Liver (tissue), 9 donors: Measurements from ENCODE around the gene PGAM4. TPM values are rescaled to one million over a fixed set of nuclear protein-coding genes. Genes with fewer than 3 reads are reported as not detected.

Experiments
- DNase-seq: peaks from one replicate; pipeline ENCODE4 v3.0.0-alpha.2; 2017; ENCODE audit warnings: low spot score
- H3K27ac ChIP-seq, 2 donors: one replicate each; pipeline ENCODE4 v1.7.0; 2013; ENCODE audit warnings: inconsistent platforms in 2 of 2, low read length in 2 of 2, control low read depth in 1 of 2, low read depth in 1 of 2, mild to moderate bottlenecking in 1 of 2
- H3K27me3 ChIP-seq, 4 donors: one replicate each; pipeline versions ENCODE4 v1.6.1 to v1.7.0; 2013; ENCODE audit warnings: low read length in 3 of 4, inconsistent platforms in 1 of 4, mild to moderate bottlenecking in 1 of 4, moderate library complexity in 1 of 4; ENCODE audit not compliant: control insufficient read depth in 4 of 4, insufficient read depth in 4 of 4
- H3K36me3 ChIP-seq, 4 donors: one replicate each; pipeline versions ENCODE4 v1.6.1 to v1.7.0; 2013; ENCODE audit warnings: low read length in 3 of 4, mild to moderate bottlenecking in 3 of 4, low read depth in 1 of 4, moderate library complexity in 1 of 4; ENCODE audit not compliant: control insufficient read depth in 4 of 4, insufficient read depth in 3 of 4
- H3K4me1 ChIP-seq, 4 donors: one replicate each; pipeline versions ENCODE4 v1.6.1 to v1.7.0; 2013; ENCODE audit warnings: low read length in 3 of 4, mild to moderate bottlenecking in 3 of 4, moderate library complexity in 1 of 4; ENCODE audit not compliant: control insufficient read depth in 4 of 4, insufficient read depth in 4 of 4
- H3K4me3 ChIP-seq, 3 donors: one replicate each; pipeline versions ENCODE4 v1.6.1 to v1.7.0; 2013; ENCODE audit warnings: low read length in 3 of 3, control low read depth in 1 of 3, low read depth in 1 of 3, mild to moderate bottlenecking in 1 of 3
- H3K9ac ChIP-seq, 2 donors: one replicate each; pipeline ENCODE4 v1.7.0; 2013; ENCODE audit warnings: low read length in 2 of 2, mild to moderate bottlenecking in 2 of 2, moderate library complexity in 2 of 2, control low read depth in 1 of 2, low read depth in 1 of 2
- H3K9me3 ChIP-seq, 4 donors: one replicate each; pipeline versions ENCODE4 v1.6.1 to v1.7.0; 2013; ENCODE audit warnings: low read length in 3 of 4; ENCODE audit not compliant: control insufficient read depth in 4 of 4
- FOXA1 ChIP-seq: IDR thresholded peaks from 2 replicates; pipeline ENCODE4 v1.6.1; 2016; ENCODE audit warnings: antibody characterized with exemption
- FOXA2 ChIP-seq: IDR thresholded peaks from 2 replicates; pipeline ENCODE4 v1.6.1; 2016; ENCODE audit warnings: antibody characterized with exemption
- GABPA ChIP-seq, 2 donors: IDR thresholded peaks in 1 of 2; conservative IDR thresholded peaks in 1 of 2; 2 replicates each; pipeline ENCODE4 v1.6.1; 2016; ENCODE audit warnings: antibody characterized with exemption in 2 of 2, mild to moderate bottlenecking in 1 of 2, moderate library complexity in 1 of 2
- HNF4A ChIP-seq, 2 donors: conservative IDR thresholded peaks; 2 replicates each; pipeline ENCODE4 v1.6.1; 2016; ENCODE audit warnings: antibody characterized with exemption in 2 of 2, mild to moderate bottlenecking in 2 of 2
- HNF4G ChIP-seq: IDR thresholded peaks from 2 replicates; pipeline ENCODE4 v1.6.1; 2016; ENCODE audit warnings: antibody characterized with exemption
- NR2F2 ChIP-seq: IDR thresholded peaks from 2 replicates; pipeline ENCODE4 v1.6.1; 2016; ENCODE audit warnings: antibody characterized with exemption
- RAD21 ChIP-seq, 2 donors: IDR thresholded peaks; 2 replicates each; pipeline ENCODE4 v1.6.1; 2016; ENCODE audit warnings: antibody characterized with exemption in 2 of 2, mild to moderate bottlenecking in 2 of 2
- RXRA ChIP-seq, 2 donors: IDR thresholded peaks; 2 replicates each; pipeline ENCODE4 v1.6.1; 2017 to 2018; ENCODE audit warnings: antibody characterized with exemption in 2 of 2, mild to moderate bottlenecking in 1 of 2
- SP1 ChIP-seq: IDR thresholded peaks from 2 replicates; pipeline ENCODE4 v1.6.1; 2018; ENCODE audit warnings: antibody characterized with exemption, mild to moderate bottlenecking
- TAF1 ChIP-seq: conservative IDR thresholded peaks from 2 replicates; pipeline ENCODE4 v1.6.1; 2016; ENCODE audit warnings: antibody characterized with exemption, mild to moderate bottlenecking
- YY1 ChIP-seq: IDR thresholded peaks from 2 replicates; pipeline ENCODE4 v1.6.1; 2016; ENCODE audit warnings: antibody characterized with exemption, mild to moderate bottlenecking
- WGBS: extraction: QIAGEN DNeasy Blood & Tissue Kit; methylation state at CpG from one replicate; pipeline ENCODE4 v1.1.7; 2013; 5-methylcytosine and 5-hydroxymethylcytosine counted together
- polyA plus RNA-seq, 2 donors: library from polyadenylated mRNA; stranded (reverse) in 1 of 2; unstranded in 1 of 2; fragments of 200-250 nt in 1 of 2; fragments of >200 nt in 1 of 2; fragmentation: Nextera tagmentation in 1 of 2; extraction: Ambion mirVana in 1 of 2; gene quantifications; one replicate each; pipeline versions ENCODE4 v1.2.1 to v1.2.3, GENCODE V29; 2013 to 2015
- total RNA-seq, 2 donors: library from RNA; depleted of rRNA; stranded (reverse); fragments of >200 nt; gene quantifications; one replicate each; pipeline ENCODE4 v1.2.3, GENCODE V29; 2014
- TF ChIP-seq, protein P1 (sequence below): IDR thresholded peaks from 2 replicates; pipeline ENCODE4 v1.6.1; 2016; ENCODE audit warnings: antibody characterized with exemption
- TF ChIP-seq, protein P2 (sequence below): IDR thresholded peaks from 2 replicates; pipeline ENCODE4 v1.6.1; 2016; ENCODE audit warnings: antibody characterized with exemption
- TF ChIP-seq, protein P3 (sequence below): IDR thresholded peaks from 2 replicates; pipeline ENCODE4 v1.6.1; 2016; ENCODE audit warnings: antibody characterized with exemption, mild to moderate bottlenecking
- TF ChIP-seq, protein P4 (sequence below): IDR thresholded peaks from 2 replicates; pipeline ENCODE4 v1.6.1; 2016; ENCODE audit warnings: antibody characterized with exemption
- TF ChIP-seq, protein P5 (sequence below): fragments of 150-350 bp; IDR thresholded peaks from 2 replicates; pipeline ENCODE4 v1.5.1; 2017; ENCODE audit warnings: improper control_type of control experiment, low read depth, low read length; ENCODE audit not compliant: missing input control
- donor health status: healthy.
- donor health status: healthy.
- donor health status: healthy.
- donor health status: healthy.
- donor health status: healthy.

Gene PGAM4
- total and polyA plus RNA-seq, 4 donors = not detected

DNA sequence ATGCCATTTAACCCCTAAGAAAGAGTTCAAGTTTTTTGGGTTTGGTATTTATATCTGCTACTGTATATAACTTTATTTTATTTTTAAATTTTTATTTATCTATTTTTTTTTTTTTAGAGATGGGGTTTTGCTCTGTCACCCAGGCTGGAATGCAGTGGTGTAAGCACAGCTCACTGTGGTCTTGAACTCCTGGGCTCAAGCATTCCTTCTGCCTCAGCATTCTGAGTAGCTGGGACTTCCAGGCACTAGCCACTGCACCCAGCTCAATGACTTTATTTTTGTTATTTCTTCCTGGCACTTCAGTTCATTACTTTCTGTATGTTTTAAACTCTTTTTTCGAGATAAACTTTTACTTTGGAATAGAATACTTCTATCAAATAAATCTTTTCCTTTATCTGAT, 42.4 kb upstream of the PGAM4 start:
- Histone ChIP-seq H3K4me1 (no peaks in the 10 kb centered on the region), H3K9ac (no peak overlapping the region), H3K27me3 (no peaks in the 10 kb centered on the region), H3K36me3 (peaks cover 0 to 2% (median 0%) of the 10 kb centered on the region in 4 donors), H3K9me3 (no peaks in the 10 kb centered on the region), H3K27ac (no peak overlapping the region), H3K4me3 (no peak overlapping the region)
- TF ChIP-seq RAD21 (IDR thresholded peaks at IDR 0.05) (no peak), GABPA (IDR thresholded peaks at IDR 0.05 in 1 of 2, conservative IDR thresholded peaks at IDR 0.05 in 1 of 2) (no peak), FOXA2 (no peak), HNF4G (no peak), FOXA1 (no peak), RXRA (IDR thresholded peaks at IDR 0.05) (no peak), YY1 (no peak), TAF1 (no peak), SP1 (no peak), NR2F2 (no peak), HNF4A (conservative IDR thresholded peaks at IDR 0.05) (no peak)
- TF ChIP-seq, protein P1, sequence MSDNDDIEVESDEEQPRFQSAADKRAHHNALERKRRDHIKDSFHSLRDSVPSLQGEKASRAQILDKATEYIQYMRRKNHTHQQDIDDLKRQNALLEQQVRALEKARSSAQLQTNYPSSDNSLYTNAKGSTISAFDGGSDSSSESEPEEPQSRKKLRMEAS = no peak
- TF ChIP-seq, protein P2, sequence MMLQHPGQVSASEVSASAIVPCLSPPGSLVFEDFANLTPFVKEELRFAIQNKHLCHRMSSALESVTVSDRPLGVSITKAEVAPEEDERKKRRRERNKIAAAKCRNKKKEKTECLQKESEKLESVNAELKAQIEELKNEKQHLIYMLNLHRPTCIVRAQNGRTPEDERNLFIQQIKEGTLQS = no peak
- TF ChIP-seq, protein P3, sequence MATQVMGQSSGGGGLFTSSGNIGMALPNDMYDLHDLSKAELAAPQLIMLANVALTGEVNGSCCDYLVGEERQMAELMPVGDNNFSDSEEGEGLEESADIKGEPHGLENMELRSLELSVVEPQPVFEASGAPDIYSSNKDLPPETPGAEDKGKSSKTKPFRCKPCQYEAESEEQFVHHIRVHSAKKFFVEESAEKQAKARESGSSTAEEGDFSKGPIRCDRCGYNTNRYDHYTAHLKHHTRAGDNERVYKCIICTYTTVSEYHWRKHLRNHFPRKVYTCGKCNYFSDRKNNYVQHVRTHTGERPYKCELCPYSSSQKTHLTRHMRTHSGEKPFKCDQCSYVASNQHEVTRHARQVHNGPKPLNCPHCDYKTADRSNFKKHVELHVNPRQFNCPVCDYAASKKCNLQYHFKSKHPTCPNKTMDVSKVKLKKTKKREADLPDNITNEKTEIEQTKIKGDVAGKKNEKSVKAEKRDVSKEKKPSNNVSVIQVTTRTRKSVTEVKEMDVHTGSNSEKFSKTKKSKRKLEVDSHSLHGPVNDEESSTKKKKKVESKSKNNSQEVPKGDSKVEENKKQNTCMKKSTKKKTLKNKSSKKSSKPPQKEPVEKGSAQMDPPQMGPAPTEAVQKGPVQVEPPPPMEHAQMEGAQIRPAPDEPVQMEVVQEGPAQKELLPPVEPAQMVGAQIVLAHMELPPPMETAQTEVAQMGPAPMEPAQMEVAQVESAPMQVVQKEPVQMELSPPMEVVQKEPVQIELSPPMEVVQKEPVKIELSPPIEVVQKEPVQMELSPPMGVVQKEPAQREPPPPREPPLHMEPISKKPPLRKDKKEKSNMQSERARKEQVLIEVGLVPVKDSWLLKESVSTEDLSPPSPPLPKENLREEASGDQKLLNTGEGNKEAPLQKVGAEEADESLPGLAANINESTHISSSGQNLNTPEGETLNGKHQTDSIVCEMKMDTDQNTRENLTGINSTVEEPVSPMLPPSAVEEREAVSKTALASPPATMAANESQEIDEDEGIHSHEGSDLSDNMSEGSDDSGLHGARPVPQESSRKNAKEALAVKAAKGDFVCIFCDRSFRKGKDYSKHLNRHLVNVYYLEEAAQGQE = no peak
- TF ChIP-seq, protein P4, sequence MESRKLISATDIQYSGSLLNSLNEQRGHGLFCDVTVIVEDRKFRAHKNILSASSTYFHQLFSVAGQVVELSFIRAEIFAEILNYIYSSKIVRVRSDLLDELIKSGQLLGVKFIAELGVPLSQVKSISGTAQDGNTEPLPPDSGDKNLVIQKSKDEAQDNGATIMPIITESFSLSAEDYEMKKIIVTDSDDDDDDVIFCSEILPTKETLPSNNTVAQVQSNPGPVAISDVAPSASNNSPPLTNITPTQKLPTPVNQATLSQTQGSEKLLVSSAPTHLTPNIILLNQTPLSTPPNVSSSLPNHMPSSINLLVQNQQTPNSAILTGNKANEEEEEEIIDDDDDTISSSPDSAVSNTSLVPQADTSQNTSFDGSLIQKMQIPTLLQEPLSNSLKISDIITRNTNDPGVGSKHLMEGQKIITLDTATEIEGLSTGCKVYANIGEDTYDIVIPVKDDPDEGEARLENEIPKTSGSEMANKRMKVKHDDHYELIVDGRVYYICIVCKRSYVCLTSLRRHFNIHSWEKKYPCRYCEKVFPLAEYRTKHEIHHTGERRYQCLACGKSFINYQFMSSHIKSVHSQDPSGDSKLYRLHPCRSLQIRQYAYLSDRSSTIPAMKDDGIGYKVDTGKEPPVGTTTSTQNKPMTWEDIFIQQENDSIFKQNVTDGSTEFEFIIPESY = no peak
- TF ChIP-seq, protein P5, sequence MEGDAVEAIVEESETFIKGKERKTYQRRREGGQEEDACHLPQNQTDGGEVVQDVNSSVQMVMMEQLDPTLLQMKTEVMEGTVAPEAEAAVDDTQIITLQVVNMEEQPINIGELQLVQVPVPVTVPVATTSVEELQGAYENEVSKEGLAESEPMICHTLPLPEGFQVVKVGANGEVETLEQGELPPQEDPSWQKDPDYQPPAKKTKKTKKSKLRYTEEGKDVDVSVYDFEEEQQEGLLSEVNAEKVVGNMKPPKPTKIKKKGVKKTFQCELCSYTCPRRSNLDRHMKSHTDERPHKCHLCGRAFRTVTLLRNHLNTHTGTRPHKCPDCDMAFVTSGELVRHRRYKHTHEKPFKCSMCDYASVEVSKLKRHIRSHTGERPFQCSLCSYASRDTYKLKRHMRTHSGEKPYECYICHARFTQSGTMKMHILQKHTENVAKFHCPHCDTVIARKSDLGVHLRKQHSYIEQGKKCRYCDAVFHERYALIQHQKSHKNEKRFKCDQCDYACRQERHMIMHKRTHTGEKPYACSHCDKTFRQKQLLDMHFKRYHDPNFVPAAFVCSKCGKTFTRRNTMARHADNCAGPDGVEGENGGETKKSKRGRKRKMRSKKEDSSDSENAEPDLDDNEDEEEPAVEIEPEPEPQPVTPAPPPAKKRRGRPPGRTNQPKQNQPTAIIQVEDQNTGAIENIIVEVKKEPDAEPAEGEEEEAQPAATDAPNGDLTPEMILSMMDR = no peak
- WGBS = 98% methylated on average over 1 of the region's 1 CpG
- no peak for DNase-seq

DNA sequence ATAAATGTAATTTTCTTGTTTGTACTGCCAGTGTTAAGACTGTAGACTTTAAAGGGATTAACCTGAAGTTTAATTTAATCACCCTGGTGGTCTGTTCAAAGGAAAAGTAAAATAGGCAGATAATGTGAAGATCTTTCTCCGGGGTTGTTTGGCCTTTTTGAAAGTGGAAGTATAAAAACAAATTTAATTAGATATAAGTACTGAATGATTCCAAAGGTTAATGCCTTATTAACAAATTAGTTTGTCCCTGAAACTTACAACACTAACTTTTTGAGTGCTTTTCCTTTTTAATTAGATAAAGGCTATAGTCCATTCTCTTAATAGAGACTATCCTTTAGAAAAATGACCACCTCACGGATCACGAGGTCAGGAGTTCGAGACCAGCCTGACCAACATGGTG, 10.4 kb upstream of the PGAM4 start:
- TF ChIP-seq HNF4G = no peak
- no peak for TF ChIP-seq RAD21 (IDR thresholded peaks at IDR 0.05)
- no peak for TF ChIP-seq HNF4A (conservative IDR thresholded peaks at IDR 0.05)
- TF ChIP-seq YY1 = no peak
- TF ChIP-seq, protein P2 = no peak
- no peak for TF ChIP-seq FOXA1
- no peak for TF ChIP-seq GABPA (IDR thresholded peaks at IDR 0.05 in 1 of 2, conservative IDR thresholded peaks at IDR 0.05 in 1 of 2)
- no peak for DNase-seq
- 95% methylated on average over 4 of the region's 4 CpGs for WGBS
- H3K27ac ChIP-seq = no peak overlapping the region
- no peak overlapping the region for H3K4me3 ChIP-seq
- no peaks in the 10 kb centered on the region for H3K36me3 ChIP-seq
- no peaks in the 10 kb centered on the region for H3K9me3 ChIP-seq
- no peaks in the 10 kb centered on the region for H3K27me3 ChIP-seq
- H3K9ac ChIP-seq = no peak overlapping the region
- no peaks in the 10 kb centered on the region for H3K4me1 ChIP-seq
